Measurements from ENCODE around the gene CYBC1. TPM values are rescaled to one million over a fixed set of nuclear protein-coding genes. Genes with fewer than 3 reads are reported as not detected.

Gene CYBC1
- total RNA-seq, 1 donor from 2014 or later = 304 TPM

DNA sequence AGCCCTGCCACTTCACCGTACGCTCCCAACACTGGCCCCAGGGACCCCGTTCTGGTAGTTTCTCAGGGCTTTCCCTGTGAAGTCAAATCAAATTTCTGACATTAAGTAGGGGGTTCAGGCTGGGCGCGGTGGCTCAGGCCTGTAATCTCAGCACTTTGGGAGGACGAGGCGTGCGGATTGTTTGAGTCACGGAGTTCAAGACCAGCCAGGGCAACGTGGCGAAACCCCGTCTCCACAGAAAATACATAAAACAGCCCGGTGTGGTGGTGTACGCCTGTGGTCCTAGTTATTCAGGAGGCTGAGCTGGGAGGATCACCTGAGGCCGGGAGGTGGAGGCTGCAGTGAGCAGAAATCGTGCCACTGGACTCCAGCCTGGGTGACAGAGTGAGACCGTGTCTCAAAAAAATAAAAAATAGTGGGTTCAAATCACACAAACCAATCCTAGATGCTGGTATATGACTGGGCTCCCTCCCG lies 632 bp downstream of the CYBC1 start:
- intact Hi-C loops (cut with micrococcal nuclease) = loop anchor here (1.0 to 5.0 kb wide), 6 partner anchors 8 to 153 kb away; partner anchors contain the start of genes FOXK2, HEXD, NARF and OGFOD3

DNA sequence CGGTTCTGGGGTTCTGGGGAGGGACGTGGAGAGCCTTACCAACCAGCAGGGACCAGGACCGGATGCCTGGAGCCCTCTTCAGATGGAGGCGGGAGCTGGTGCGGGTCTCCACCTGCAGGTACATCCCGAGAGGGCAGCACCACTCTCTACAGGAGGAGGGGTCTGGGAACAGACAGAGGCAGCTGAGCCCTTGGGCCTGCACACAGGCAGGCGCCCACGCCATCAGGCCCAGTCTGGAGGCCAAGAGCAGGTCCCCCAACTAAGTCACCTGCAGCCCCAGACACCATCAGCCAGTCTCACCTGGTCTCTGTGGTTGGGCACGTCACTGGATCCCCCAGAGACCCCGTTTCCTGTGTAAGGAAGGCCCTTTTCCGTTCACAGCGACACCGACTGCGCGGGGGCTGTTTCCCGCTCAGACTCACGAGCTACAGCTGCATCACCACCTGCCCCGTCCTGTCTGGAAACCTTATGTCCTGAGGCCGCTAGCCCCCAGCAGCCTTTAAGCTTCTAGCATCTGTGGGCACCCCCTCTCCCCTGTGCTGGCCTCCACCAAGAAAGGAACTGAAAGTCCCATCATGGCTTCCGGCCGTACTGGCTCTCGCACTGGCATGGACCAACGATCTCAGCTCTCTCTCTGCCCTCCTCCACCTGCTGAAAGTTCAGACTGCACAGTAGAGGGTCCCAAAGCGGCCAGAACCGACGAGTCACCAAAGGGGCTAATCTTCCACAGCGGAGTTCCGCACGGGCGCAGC lies 1.2 kb downstream of the CYBC1 start:
- intact Hi-C loops (cut with micrococcal nuclease) = loop anchor here (1.0 kb wide), 1 partner anchor 9 kb away; the partner anchor contains the start of gene NARF

DNA sequence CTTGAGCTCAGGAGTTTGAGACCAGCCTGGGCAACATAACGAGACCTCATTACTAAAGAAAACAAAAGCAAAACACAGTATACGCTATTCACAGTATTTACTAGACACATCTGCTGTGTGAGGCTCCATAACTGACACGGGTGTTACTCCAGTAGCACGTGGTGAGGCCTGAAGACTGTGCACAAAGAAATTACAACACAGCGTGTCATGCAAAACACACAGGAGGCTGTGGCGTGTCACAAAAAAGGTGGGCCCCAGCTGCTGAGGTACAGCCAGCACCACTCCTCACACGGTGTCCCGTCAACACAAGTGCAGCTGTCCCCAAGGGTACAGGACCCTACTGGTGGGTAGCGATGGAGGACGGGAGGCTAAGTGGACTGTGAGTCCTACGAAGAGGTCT lies 2.7 kb downstream of the CYBC1 start:
- intact Hi-C loops (cut with micrococcal nuclease) = no loop called here

DNA sequence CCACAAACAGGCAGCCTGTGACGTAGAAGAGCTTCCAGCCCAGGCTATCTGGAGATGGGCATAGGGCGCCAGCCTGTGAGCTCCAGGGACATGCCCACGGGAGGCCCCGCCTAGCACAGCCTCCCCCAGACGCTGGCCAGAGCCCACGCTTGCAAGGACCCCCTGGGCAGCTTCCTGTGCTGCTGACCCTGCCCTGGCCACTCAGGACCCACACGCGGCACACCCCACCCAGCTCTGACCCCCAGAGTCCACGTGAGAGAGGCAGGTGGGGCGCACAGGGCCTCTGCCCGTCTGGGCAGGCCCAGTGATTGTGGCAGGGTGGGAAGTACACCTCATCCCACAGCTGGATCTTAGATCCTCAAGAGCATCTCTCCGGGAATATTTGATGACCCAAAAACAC lies 3.9 kb downstream of the CYBC1 start:
- intact Hi-C loops (cut with micrococcal nuclease) = no loop called here

DNA sequence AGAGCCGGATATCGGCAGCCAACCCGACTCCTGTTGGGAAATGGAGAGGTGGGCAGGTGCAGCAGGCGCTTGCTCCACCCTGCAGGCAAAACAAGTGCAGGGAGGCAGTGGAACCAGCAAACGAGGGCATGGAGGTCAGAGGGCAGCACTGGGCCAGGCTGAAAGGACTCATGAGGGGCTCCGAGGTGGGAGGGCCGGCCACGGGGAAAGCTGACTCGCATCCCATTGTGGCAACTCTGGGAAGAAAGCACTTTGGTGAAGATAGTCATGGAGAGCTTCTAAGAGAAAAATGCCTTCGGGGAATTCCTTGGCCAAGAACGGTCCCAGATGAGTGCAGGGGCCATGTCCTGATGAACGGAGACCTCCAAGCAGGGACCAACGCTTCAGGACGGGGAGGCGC lies 4.4 kb downstream of the CYBC1 start:
- intact Hi-C loops (cut with micrococcal nuclease) = no loop called here

DNA sequence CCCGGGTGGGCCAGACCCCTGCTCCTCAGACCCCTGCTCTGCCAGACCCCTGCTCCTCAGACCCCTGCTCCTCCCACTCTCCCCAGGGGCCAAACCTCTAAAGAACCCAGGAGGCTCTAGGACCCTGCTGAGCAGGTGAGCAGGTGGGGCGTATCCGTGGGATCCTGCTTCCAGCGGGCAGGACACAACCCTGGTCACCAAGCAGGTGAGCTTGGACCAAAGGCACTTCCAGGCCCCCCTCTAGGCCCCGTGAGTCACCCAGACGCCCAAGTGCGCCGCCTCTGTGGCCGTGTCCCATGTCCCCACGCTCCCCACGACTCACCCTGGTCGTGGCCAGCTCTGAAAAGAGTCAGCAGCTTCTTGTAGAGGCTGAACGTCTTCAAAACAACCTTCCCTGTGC lies 5.0 kb downstream of the CYBC1 start:
- intact Hi-C loops (cut with micrococcal nuclease) = no loop called here

DNA sequence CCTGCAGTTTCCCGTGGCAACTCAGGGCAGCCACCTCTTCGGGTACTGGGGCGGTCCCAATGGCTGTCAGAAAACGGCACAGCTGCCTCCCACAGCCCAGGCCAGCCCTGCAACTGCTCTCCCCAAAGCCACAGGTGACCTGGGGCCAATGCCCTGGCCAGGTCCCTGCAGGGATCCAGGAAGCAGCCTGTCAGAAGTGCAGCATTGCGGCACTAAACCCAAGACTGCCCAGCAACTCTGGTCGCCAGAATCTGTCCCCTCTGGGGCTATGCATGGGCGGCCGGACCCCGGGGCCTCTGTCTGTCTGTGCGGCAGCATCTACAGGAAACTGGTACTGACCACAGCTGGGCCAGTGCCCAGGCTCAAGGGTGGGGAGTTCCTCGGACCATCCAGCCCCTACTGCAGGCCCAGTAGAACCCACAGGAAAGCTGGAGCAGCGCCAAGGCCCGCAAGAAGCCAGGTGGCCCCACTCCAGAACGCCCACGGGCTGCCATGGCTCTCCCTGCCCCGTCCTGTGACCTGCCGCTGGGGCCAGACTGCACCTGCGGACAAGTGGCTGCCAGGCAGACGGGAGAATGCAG lies 5.5 kb downstream of the CYBC1 start:
- intact Hi-C loops (cut with micrococcal nuclease) = no loop called here

DNA sequence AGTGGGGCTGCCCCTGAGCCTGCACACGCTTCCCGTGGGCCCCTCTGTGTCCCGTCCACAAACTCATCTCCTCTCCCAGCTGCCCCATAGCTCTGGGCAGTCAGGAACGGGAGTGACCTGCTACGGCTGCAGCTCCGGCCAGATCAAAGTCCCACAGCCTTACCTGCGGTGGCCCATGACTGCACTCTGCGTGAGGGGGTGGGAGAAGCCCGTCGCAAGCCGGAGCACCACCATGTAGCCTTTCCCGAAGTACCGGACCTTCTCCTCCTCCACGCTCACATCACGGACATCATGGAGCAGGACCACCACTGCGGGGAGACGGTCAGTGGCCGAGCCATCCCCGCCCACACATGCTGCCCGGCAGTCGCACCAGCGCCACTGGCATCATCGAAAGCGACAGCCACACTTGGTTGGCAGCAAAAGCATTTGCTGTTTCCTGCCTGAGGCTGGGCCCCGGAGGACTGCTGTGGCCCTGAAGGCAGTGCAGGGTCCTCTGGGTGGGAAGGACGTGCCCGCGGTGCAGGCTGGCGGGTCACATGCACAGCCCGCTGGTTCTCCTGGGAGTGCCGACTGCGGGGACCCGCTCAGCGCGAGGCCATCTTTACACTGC lies 6.2 kb downstream of the CYBC1 start:
- intact Hi-C loops (cut with micrococcal nuclease) = no loop called here

DNA sequence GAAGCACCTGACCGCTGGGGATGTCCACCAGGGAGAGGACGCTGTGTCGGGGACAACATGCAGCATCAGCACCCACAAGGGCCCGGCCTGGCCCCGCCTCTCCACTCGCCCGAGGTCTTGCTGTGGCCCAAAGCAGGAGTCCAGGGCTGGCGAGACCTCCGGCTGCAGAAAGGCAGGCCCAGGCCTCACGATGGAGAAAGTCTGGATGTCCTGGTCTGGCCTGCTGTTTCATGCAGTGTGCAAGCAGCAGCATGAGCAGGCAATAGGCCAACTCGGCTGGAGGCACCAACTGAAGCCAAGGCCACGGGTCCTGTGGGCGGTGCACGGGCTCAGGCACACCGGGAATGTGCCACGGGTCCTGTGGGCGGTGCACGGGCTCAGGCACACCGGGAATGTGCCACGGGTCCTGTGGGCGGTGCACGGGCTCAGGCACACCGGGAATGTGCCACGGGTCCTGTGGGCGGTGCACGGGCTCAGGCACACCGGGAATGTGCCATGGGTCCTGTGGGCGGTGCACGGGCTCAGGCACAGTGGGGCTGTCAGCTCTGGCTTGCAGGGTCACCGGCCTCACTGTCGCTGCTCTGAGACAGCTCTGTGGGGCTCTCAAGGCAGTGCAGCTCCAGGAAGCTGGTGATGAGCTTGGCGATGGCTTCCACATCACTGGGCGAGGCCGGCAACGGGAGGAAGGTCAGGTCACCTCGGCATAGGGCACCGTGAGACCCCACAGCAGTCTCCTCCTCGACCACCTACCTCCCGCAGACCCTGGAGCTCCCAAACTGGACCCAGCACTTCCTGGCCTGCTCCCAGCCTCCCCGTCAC lies 6.9 kb downstream of the CYBC1 start:
- intact Hi-C loops (cut with micrococcal nuclease) = no loop called here

DNA sequence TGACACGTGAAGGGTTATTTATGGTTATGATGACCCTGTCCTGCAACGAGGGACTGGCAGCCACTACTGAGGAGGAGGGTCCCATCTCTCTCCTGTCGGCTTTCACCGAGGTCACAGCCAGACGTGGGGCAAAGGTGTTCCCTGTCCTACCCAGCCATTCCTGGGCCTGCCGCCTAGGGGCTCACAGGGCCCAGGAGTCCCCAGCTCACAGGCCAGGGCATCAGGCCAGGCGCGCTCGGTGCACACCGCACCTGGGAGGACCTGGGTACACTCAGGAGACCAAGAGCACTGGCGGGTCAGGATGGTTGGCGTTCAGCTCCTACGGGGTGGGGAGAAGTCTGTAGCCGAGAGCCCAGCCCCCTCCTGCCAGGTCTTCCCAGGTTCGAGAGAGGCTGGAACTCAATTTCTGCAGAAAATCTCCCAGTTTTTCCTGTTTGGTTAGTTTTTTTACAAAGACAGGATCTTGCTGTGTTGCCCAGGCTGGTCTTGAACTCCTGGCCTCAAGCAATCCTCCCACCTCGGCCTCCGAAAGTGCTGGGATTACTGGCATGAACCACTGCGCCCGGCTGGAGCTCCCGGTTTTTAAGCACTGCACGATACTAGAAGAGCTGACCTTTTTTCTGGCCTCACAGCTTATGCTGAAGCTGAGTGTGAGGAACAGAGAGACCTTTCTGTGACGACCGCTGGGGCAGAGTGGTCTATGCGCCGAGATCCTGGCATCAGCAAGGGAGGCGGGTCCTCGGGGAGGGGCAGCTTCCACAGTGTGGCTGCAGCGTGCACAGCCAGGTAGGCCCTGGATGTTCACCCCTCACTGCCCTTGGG lies 7.7 kb downstream of the CYBC1 start:
- intact Hi-C loops (cut with micrococcal nuclease) = no loop called here

DNA sequence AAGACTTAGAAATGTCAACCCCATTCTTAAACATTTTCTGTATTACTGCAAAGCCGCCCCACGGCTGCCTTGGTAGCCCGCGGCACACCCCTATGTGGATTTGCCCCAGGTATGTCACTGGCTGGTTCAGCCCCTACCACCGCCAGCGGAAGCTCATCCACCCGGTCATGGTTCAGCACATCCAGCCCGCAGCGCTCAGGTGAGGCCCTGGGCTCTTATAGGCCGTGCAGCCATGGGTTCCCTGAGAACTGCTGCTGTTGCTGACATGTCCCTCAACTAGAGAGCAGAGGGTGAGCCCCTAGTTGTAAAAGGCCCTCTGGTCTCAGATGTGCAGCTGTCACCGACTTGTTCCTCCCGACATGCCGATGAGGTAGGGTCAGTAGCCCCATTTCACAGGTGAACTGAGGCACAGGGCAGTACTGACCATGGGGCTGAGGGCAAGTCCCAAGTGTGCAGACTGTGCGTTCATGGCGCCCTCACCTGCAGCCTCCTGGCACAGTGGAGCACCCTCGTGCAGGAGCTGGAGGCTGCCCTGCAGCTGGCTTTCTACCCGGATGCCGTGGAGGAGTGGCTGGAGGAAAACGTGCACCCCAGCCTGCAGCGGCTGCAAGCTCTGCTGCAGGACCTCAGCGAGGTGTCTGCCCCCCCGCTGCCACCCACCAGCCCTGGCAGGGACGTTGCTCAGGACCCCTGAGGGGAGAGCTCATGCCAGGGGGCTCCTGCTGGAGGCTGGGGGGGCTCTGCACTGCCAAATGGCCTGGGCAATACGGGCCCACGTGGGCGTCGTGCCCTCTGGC lies 8.7 kb downstream of the CYBC1 start:
- intact Hi-C loops (cut with micrococcal nuclease) = no loop called here

DNA sequence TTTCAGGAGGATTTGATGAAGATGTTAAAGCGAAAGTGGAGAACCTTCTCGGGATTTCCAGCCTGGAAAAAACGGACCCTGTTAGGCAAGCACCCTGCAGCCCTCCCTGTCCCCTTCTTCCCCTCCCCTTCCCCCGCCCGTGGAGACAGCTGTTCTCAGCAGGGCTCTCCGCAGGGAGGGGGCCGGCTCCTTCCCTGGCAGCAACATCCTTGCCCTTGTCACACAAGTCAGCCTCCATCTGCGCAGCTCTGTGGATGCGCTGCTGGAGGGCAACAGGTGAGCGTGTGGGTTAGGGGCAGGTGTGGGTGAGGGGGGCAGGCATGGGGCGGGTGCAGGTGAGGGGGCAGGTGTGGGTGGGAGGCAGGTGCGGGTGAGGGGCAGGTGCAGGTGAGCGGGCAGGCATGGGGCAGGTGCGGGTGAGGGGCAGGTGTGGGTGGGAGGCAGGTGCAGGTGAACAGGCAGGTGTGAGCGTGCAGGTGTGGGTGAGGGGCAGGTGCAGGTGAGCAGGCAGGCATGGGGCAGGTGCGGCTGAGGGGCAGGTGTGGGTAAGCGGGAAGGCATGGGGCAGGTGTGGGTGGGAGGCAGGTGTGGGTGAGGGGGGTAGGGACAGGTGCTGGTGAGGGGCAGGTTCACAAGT lies 9.4 kb downstream of the CYBC1 start:
- intact Hi-C loops (cut with micrococcal nuclease) = no loop called here

DNA sequence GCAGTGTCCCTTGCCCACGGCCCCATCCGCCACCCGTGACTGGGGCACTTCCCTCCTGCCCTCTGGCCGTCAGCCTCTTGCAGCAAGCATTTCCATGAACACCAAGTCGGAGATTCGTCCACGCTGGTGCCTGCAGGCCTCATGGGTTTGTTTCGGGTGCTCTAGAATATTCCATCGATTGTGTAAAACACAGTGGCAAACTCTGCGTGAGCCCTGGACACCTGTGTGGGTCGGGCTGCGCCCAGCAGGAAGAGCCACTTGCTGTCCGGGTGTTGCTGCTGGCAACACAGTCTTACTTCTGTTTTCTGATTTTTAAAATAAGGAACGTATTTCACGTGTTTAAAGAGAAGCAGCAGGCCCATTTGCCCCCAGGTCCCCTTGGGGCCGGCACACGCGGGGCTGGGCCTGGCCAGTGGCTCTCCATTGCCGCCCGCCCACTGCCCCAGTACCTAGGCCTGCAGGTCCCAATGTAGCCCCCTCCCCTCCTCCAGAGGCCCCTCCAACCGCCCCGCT lies 10.0 kb downstream of the CYBC1 start:
- intact Hi-C loops (cut with micrococcal nuclease) = no loop called here

DNA sequence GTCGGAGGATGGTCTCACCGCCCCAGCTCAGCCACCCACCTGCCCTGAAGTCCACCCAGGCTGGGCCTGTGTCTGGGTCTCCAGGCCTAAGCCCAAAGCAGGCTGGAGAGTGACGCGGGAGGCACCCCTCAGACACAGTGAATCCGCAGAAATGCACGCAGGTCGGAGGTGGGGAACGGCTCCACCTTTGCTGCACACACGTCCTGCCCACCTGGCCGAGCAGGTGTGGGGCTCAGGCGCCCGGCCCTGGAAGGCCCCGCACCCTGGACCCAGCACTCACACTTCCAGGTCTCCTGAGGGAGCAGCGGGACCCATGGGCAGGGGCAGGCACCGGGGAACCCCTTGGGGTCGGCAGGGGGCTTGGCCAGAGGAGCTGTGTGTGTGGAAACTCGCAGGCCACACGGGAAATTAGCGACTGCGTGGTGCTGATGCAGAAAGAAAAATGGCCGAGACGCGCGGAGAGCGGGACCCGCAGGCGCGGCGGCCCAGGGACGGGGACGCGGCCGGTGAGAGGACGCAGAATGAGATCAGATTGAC lies 10.7 kb downstream of the CYBC1 start:
- intact Hi-C loops (cut with micrococcal nuclease) = no loop called here

DNA sequence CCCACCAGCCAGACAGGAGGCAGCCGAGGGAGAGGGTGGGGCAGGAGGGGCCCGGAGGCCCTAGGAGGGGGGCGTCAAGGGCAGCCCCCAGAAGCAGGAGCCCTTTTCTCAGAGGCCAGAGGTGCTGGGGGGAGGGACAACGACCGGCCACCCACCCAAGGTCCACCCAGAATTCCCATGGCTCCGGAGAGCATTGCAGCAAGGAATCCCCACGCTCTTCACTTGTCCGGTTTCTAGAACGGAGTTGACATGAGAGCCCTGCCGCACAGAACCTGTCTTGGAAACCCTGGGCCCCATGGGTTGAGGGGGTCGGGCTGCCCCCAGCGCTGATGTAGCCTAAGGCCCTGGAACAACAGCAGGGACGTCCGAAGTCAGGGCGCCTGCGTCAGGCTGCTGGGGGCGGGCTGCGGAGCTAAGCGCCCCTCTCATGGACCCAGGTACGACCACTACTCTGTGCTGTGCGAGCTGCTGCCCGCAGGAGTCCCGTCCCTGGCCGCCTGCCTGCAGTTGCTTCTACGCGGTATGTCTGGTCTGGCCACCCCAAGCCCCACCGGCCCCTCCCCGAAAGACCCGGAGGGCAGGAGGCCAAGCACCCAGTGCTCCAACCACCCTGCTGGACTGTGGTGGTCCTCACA lies 11.2 kb downstream of the CYBC1 start:
- intact Hi-C loops (cut with micrococcal nuclease) = no loop called here

DNA sequence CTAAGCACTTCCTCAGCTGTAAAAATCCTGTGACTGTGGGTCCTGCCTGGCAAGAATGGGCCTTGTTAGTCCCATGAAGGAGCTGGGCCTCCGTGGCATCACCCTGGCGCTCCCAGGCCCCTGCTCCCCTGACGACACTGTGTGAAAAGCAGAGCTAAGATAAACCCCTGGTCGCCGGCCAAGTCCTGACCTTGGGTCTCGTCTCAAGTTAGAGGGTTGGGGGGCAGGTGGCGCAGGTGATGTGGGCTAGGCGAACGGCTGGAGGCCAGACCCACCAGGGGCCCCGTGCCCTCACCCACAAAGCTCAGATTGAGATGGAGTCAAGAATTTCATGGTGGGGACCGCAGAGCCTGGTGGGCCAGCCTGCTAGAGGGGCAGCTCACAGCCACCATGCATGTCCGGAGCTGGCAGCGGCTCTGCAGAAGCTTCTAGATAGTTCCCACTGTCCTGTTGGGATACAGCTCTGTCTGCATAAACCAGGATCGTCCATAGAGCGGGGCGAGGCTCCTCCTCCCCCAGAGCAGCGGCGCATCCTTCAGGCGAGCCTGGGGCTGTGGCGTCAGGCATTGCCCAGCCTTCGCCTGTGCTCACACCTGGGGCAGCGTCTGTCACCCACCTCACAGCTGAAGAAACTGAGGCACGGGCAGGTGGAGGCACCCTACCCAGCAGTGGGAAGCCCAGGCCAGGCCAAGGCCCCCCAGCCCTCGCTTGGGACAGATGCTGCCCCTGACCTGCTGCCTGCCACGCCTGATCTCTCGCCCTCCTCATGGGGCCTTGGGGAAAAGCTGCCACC lies 12.0 kb downstream of the CYBC1 start:
- intact Hi-C loops (cut with micrococcal nuclease) = no loop called here

DNA sequence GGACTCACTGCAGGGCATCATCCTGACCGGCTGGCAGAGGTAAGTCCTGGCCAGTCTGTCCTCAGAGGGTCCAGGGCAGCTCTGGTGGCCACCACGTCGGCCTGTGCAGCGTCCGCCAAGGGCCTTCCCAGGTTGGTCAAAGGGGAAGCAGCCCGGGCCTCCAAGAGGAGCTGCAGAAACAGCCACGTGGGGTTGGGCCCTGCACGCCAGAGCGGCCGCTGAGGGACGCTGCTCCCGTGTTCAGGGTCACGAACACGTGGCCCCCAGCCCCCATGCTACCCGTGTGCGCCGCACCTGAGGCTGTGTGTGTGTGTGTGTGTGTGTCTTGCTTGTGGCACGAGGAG lies 13.3 kb downstream of the CYBC1 start:
- intact Hi-C loops (cut with micrococcal nuclease) = no loop called here

All from T-helper 2 cell treated with Interferon-gamma antibody and Interleukin-4, amounts not matched to agents 100 ng/mL and 5 ng/mL, for 36 hours (primary cell).